Measurements from ENCODE around the gene CES3.

GRCh38 chr16:67019171-67019570 lies 58.1 kb downstream of the CES3 start:
- TF ChIP-seq CTCF (IDR thresholded peaks at IDR 0.05), result no peak
- no peak for TF ChIP-seq POLR2A (IDR thresholded peaks at IDR 0.05)
- TF ChIP-seq POLR2AphosphoS5 (IDR thresholded peaks at IDR 0.05; ENCODE audit: insufficient read depth in 1 of 2, low read depth in 1 of 2), result no peak

Data from vagina (tissue), 2 donors.